GM12891 (cell line): ENCODE results near the gene AKR7A3.

Experiments used
- PAX5 ChIP-seq: IDR thresholded peaks from 2 replicates; pipeline ENCODE4 v1.6.1; 2011; ENCODE audit warnings: low read length, moderate library complexity, mild to moderate bottlenecking; ENCODE audit not compliant: insufficient read depth, severe bottlenecking
- POLR2A ChIP-seq: IDR thresholded peaks from 2 replicates; pipeline ENCODE4 v1.6.1; 2011; ENCODE audit warnings: low read depth, low read length, control low read depth
- POLR2AphosphoS5 ChIP-seq: IDR thresholded peaks from 2 replicates; pipeline ENCODE4 v1.6.1; 2011; ENCODE audit warnings: low read depth, low read length, control low read depth
- POU2F2 ChIP-seq: IDR thresholded peaks from 2 replicates; pipeline ENCODE4 v1.6.1; 2011; ENCODE audit warnings: low read depth, mild to moderate bottlenecking, control low read depth, low read length, moderate library complexity
- TAF1 ChIP-seq: IDR thresholded peaks from 2 replicates; pipeline ENCODE4 v1.6.1; 2011; ENCODE audit warnings: low read depth, low read length, control low read depth

GRCh38 chr1:19255288-19255687 is 33.3 kb downstream of the AKR7A3 start:
- TF ChIP-seq POLR2AphosphoS5 = no peak
- no peak for TF ChIP-seq POLR2A
- no peak for TF ChIP-seq PAX5
- no peak for TF ChIP-seq POU2F2
- no peak for TF ChIP-seq TAF1
